D721Med (cell line): ENCODE results near the gene PWWP2B.

Experiments used
- DNase-seq: peaks from one replicate; pipeline ENCODE4 v3.0.0; 2011; ENCODE audit warnings: low spot score; ENCODE audit not compliant: insufficient read length
- FAIRE-seq: peaks from 2 replicates; lab custom pipeline; 2011; peaks lifted over from hg19 to GRCh38; lab: Jason Lieb, UNC
- CTCF ChIP-seq: IDR thresholded peaks from 2 replicates; pipeline ENCODE4 v1.5.1; 2012; ENCODE audit warnings: mild to moderate bottlenecking, control low read depth; ENCODE audit not compliant: insufficient read depth; ENCODE audit errors: missing control alignments

PWWP2B gene

GRCh38 chr10:132443983-132444876 is 47.2 kb downstream of the PWWP2B start:
- DNase-seq = no peak
- TF ChIP-seq CTCF = no peak
- FAIRE-seq = no peak

GRCh38 chr10:132444877-132445351 is 47.9 kb downstream of the PWWP2B start:
- DNase-seq (no peak), FAIRE-seq (no peak)
- no peak for TF ChIP-seq CTCF

- FAIRE-seq (no peak), DNase-seq (no peak)
- no peak for TF ChIP-seq CTCF
Measured at GRCh38 chr10:132445516-132446194, 48.7 kb downstream of the PWWP2B start.

- DNase-seq (no peak), FAIRE-seq (no peak)
- TF ChIP-seq CTCF = no peak
Measured at GRCh38 chr10:132446195-132446581, 49.2 kb downstream of the PWWP2B start.

GRCh38 chr10:132446661-132447445 is 49.9 kb downstream of the PWWP2B start:
- FAIRE-seq (no peak), DNase-seq (no peak)
- no peak for TF ChIP-seq CTCF

GRCh38 chr10:132447446-132448247 is 50.6 kb downstream of the PWWP2B start:
- DNase-seq = no peak
- FAIRE-seq = no peak
- no peak for TF ChIP-seq CTCF
